GM19455 (cell line): ENCODE data around the gene STARD13.

ENCODE experiments used
- ATAC-seq: cut with Tn5 transposase; IDR thresholded peaks from one replicate; pipeline ENCODE4 v1.9.1; 2021; ENCODE audit not compliant: unreplicated experiment

Gene STARD13

GRCh38 chr13:33153421-33154404 is 131.8 kb downstream of the STARD13 start:
- ATAC-seq, result no peak

GRCh38 chr13:33152389-33152788 is 133.2 kb downstream of the STARD13 start:
- ATAC-seq, result no peak

- no peak for ATAC-seq
These were observed 134.9 kb downstream of the STARD13 start for GRCh38 chr13:33150662-33151061.

GRCh38 chr13:33150126-33150525 is 135.4 kb downstream of the STARD13 start:
- ATAC-seq, result no peak

GRCh38 chr13:33147832-33148231 is 137.7 kb downstream of the STARD13 start:
- no peak for ATAC-seq

- peak; percentile 93 for ATAC-seq
These were observed 138.5 kb downstream of the STARD13 start for GRCh38 chr13:33146843-33147611.

GRCh38 chr13:33145667-33146066 is 139.9 kb downstream of the STARD13 start:
- no peak for ATAC-seq

GRCh38 chr13:33144358-33144784 is 141.2 kb downstream of the STARD13 start:
- ATAC-seq, result no peak

GRCh38 chr13:33139780-33140535 is 145.6 kb downstream of the STARD13 start:
- ATAC-seq, result no peak

GRCh38 chr13:33139184-33139583 is 146.4 kb downstream of the STARD13 start:
- ATAC-seq, result no peak

GRCh38 chr13:33138441-33138840 is 147.1 kb downstream of the STARD13 start:
- no peak for ATAC-seq

GRCh38 chr13:33137721-33138120 is 147.8 kb downstream of the STARD13 start:
- ATAC-seq, result no peak

- ATAC-seq, result no peak
These were observed 150.5 kb downstream of the STARD13 start for GRCh38 chr13:33135097-33135496.

GRCh38 chr13:33134213-33134612 is 151.3 kb downstream of the STARD13 start:
- ATAC-seq, result no peak

GRCh38 chr13:33132644-33133440 is 152.7 kb downstream of the STARD13 start:
- no peak for ATAC-seq

GRCh38 chr13:33129886-33130285 is 155.7 kb downstream of the STARD13 start:
- ATAC-seq, result no peak

GRCh38 chr13:33129094-33129832 is 156.3 kb downstream of the STARD13 start:
- no peak for ATAC-seq

- no peak for ATAC-seq
These were observed 157.4 kb downstream of the STARD13 start for GRCh38 chr13:33128134-33128533.

GRCh38 chr13:33127009-33127551 is 158.5 kb downstream of the STARD13 start:
- ATAC-seq, result no peak
